ENCODE data around the gene AGPAT2.

DNA sequence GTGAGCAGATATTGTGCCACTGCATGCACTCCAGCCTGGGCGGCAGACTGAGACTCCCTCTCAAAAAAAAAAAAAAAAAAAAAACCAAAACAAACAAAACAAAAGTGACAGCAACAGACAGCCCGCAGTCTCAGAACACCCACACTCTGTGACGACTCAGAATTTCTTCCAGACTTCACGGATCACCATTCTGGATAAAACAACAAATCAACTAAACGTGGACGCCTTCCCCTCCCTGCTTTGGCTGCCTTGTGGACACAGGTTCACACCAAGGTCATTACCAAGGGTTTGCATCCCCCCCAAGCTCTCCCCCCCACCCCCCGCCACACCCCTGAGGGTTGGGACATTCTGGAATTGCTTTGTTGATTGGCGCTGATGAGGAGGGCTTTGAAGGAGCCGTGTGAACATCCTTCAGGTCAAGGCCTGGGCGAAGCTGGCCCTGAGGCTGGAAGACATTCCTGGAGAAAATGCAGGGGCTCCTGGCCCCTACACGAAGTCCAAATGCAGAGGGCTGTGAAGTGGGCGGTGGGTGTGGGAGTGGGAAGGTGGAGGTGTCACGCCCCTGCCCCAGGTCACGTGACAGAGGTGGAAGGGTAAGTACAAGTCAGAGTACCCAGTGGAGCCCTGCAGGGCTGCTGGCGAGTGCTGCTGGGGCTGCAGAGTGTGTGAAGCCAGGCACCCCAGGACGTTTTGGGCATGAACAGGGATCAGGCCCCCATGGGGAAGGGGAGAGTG lies 45.4 kb upstream of the AGPAT2 start:
- TF ChIP-seq POLR2A (IDR thresholded peaks at IDR 0.05), result no peak
- TF ChIP-seq, protein P1, sequence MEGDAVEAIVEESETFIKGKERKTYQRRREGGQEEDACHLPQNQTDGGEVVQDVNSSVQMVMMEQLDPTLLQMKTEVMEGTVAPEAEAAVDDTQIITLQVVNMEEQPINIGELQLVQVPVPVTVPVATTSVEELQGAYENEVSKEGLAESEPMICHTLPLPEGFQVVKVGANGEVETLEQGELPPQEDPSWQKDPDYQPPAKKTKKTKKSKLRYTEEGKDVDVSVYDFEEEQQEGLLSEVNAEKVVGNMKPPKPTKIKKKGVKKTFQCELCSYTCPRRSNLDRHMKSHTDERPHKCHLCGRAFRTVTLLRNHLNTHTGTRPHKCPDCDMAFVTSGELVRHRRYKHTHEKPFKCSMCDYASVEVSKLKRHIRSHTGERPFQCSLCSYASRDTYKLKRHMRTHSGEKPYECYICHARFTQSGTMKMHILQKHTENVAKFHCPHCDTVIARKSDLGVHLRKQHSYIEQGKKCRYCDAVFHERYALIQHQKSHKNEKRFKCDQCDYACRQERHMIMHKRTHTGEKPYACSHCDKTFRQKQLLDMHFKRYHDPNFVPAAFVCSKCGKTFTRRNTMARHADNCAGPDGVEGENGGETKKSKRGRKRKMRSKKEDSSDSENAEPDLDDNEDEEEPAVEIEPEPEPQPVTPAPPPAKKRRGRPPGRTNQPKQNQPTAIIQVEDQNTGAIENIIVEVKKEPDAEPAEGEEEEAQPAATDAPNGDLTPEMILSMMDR (IDR thresholded peaks at IDR 0.05), result no peak
- no peak for TF ChIP-seq POLR2AphosphoS5 (IDR thresholded peaks at IDR 0.05)
